Nephron (organoid): ENCODE data around the gene BAD.

Experiments used
- H3K27ac Mint-ChIP-seq, 3 experiments: 2 replicates each; pipeline ENCODE4 v1.8.0; 2020; ENCODE audit warnings: mixed read lengths in 3 of 3, mild to moderate bottlenecking in 2 of 3, moderate library complexity in 1 of 3
- H3K27me3 Mint-ChIP-seq: 2 replicates; pipeline ENCODE4 v1.8.0; 2021; ENCODE audit warnings: low read depth, mild to moderate bottlenecking, moderate library complexity, mixed read lengths
- H3K36me3 Mint-ChIP-seq: 2 replicates; pipeline ENCODE4 v1.8.0; 2020; ENCODE audit warnings: low read depth, mixed read lengths
- H3K4me1 Mint-ChIP-seq: 2 replicates; pipeline ENCODE4 v1.8.0; 2020; ENCODE audit warnings: mixed read lengths
- H3K4me3 Mint-ChIP-seq, 3 experiments: 2 replicates each; pipeline ENCODE4 v1.8.0; 2020; ENCODE audit warnings: mild to moderate bottlenecking in 3 of 3, mixed read lengths in 3 of 3, moderate library complexity in 2 of 3
- H3K9me3 Mint-ChIP-seq: 2 replicates; pipeline ENCODE4 v1.8.0; 2020; ENCODE audit warnings: mixed read lengths
- CTCF ChIP-seq, 3 experiments: fragments of 200-600 bp; sonication (generic); IDR thresholded peaks; one replicate each; pipeline ENCODE4 v1.5.0; 2021; ENCODE audit warnings: antibody characterized with exemption in 3 of 3; ENCODE audit not compliant: unreplicated experiment in 3 of 3

BAD gene

GRCh38 chr11:64289002-64289564 lies 4.6 kb upstream of the BAD start:
- no peaks in the 10 kb centered on the region for H3K9me3 Mint-ChIP-seq
- peaks cover 12% of the 10 kb centered on the region for H3K4me1 Mint-ChIP-seq
- peaks cover 52% of the 10 kb centered on the region for H3K27me3 Mint-ChIP-seq
- TF ChIP-seq CTCF (IDR thresholded peaks at IDR 0.05; ENCODE audit: unreplicated experiment in 3 of 3), result no peak
- no peak overlapping the region for H3K27ac Mint-ChIP-seq
- peaks cover 6% of the 10 kb centered on the region for H3K36me3 Mint-ChIP-seq
- peak overlapping the region; percentile 19 to 60 (median 58) for H3K4me3 Mint-ChIP-seq

DNA sequence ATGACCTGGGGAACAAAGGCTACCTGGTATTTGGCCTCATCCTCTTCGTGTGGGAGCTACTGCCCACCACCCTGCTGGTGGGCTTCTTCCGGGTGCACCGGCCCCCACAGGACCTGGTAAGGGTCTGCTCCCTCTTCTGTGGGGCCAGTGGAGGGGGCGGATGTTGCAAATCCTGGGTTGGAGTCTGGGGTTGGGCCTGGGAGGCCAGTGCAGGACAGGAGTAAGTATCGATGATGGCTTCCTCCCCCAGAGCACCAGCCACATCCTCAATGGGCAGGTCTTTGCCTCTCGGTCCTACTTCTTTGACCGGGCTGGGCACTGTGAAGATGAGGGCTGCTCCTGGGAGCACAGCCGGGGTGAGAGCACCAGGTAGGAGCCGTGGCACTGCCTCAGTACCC lies 3.9 kb upstream of the BAD start:
- no peaks in the 10 kb centered on the region for H3K9me3 Mint-ChIP-seq
- H3K27ac Mint-ChIP-seq, result no peak overlapping the region
- peak overlapping the region in 1 of 3 experiments; percentile 59 for H3K4me3 Mint-ChIP-seq
- H3K27me3 Mint-ChIP-seq, result peaks cover 45% of the 10 kb centered on the region
- H3K36me3 Mint-ChIP-seq, result peaks cover 6% of the 10 kb centered on the region
- TF ChIP-seq CTCF (IDR thresholded peaks at IDR 0.05; ENCODE audit: unreplicated experiment in 3 of 3), result no peak
- peaks cover 12% of the 10 kb centered on the region for H3K4me1 Mint-ChIP-seq

- Mint-ChIP-seq H3K27me3 (peaks cover 39% of the 10 kb centered on the region), H3K27ac (no peak overlapping the region), H3K9me3 (no peaks in the 10 kb centered on the region)
These were observed 3.3 kb upstream of the BAD start for GRCh38 chr11:64287676-64288352.

DNA sequence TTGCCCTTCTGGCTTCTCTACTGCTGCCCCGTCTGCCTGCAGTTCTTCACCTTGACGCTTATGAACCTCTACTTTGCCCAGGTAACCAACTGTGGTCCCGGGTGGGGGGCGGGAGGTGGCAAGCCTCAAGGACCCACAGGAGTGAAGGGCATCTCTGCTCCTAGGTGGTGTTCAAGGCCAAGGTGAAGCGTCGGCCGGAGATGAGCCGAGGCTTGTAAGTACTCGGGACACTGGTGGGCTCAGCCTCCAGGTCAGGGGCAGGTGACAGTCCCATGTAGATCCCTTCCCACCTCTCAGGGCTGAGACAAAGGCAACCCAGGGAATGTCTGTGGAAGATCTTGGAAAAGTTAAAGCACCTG lies 2.3 kb upstream of the BAD start:
- Mint-ChIP-seq H3K36me3 (peaks cover 13% of the 10 kb centered on the region), H3K9me3 (no peaks in the 10 kb centered on the region), H3K4me3 (peak overlapping the region; percentile 90 to 93 (median 92)), H3K27ac (peak overlapping the region; percentile 54 to 89 (median 82)), H3K27me3 (peaks cover 33% of the 10 kb centered on the region), H3K4me1 (peaks cover 12% of the 10 kb centered on the region)
- TF ChIP-seq CTCF (IDR thresholded peaks at IDR 0.05; ENCODE audit: unreplicated experiment in 3 of 3), result no peak

More at GRCh38 chr11:64287676-64288352, 3.3 kb upstream of the BAD start:
- TF ChIP-seq CTCF (IDR thresholded peaks at IDR 0.05; ENCODE audit: unreplicated experiment in 3 of 3), result no peak
- H3K36me3 Mint-ChIP-seq, result peaks cover 9% of the 10 kb centered on the region
- peak overlapping the region; percentile 54 to 59 (median 58) for H3K4me3 Mint-ChIP-seq
- peaks cover 12% of the 10 kb centered on the region for H3K4me1 Mint-ChIP-seq

- H3K36me3 Mint-ChIP-seq, result peaks cover 20% of the 10 kb centered on the region
- peaks cover 32% of the 10 kb centered on the region for H3K27me3 Mint-ChIP-seq
- H3K27ac Mint-ChIP-seq, result peak overlapping the region; percentile 54 to 89 (median 82)
- TF ChIP-seq CTCF (IDR thresholded peaks at IDR 0.05; ENCODE audit: unreplicated experiment in 3 of 3), result no peak
- no peaks in the 10 kb centered on the region for H3K9me3 Mint-ChIP-seq
- H3K4me1 Mint-ChIP-seq, result peaks cover 12% of the 10 kb centered on the region
- H3K4me3 Mint-ChIP-seq, result peak overlapping the region; percentile 90 to 93 (median 92)
These were observed 1.7 kb upstream of the BAD start for GRCh38 chr11:64285885-64286800.
